ENCODE results near the gene NDUFAF2. TPM values are rescaled to one million over a fixed set of nuclear protein-coding genes. Genes with fewer than 3 reads are reported as not detected.

Gene NDUFAF2
- total and polyA plus RNA-seq, 10 of the 15 experiments (the other 5 are each of a cell fraction or from before 2014, with no cell fraction given) = 22.4 to 121 (median 65.3) TPM

GRCh38 chr5:60972231-60972630 is 27.2 kb downstream of the NDUFAF2 start (continued):
- TF ChIP-seq BACH1 (IDR thresholded peaks at IDR 0.05; ENCODE audit: borderline replicate concordance) (no peak), KLF5 (IDR thresholded peaks at IDR 0.05; ENCODE audit: partially characterized antibody) (no peak), ZBTB33 (IDR thresholded peaks at IDR 0.05) (no peak), CHD2 (IDR thresholded peaks at IDR 0.05; ENCODE audit: borderline replicate concordance, low read depth, low read length) (no peak), RELB (IDR thresholded peaks at IDR 0.05; ENCODE audit: low read depth) (no peak), BMI1 (IDR thresholded peaks at IDR 0.05; ENCODE audit: borderline replicate concordance) (no peak), EED (IDR thresholded peaks at IDR 0.05; ENCODE audit: low read depth) (no peak), RBBP5 (conservative IDR thresholded peaks at IDR 0.05) (no peak)
- TF ChIP-seq, protein P1, sequence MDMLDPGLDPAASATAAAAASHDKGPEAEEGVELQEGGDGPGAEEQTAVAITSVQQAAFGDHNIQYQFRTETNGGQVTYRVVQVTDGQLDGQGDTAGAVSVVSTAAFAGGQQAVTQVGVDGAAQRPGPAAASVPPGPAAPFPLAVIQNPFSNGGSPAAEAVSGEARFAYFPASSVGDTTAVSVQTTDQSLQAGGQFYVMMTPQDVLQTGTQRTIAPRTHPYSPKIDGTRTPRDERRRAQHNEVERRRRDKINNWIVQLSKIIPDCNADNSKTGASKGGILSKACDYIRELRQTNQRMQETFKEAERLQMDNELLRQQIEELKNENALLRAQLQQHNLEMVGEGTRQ (IDR thresholded peaks at IDR 0.05; ENCODE audit: borderline replicate concordance, low read depth, low read length) = no peak
